RKO (cell line): ENCODE measurements around the gene NTM.
A peak's percentile ranks its signal among the peaks of the same experiment; 100 is the strongest.

Experiments used
- DNase-seq: peaks from one replicate; pipeline ENCODE4 v3.0.0-alpha.2; 2016; ENCODE audit warnings: low spot score

The NTM gene

DNA sequence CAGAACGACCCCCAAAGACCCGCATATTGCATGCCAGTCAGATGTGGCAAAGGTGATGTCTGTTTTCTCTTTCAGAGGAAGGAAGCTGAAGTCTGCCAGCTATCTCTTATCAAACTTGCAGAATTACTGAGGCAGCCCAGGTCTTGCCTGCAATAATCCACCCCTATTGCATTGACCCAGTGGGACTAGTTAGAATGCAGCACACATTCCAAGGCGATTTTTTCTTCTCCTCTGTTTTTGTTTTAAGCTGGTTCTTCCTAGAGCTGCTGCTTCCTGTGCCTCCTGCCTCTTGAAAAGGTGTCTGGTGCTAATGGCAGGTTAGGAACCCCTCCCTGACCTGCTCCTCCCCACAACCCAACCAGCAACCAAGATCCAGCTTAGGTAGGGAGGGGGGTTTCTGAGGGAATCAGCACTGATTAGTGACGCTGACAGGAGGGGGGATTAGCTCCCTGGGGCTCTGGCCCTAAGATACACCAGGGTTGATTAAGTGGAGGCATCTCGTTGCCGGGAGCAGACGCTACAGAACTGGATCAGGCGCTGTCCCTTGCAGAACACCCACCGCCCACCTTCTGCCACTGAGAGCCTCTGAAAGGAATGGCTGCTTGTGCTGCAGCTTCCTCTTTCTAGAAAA lies 2.8 kb downstream of the NTM start:
- DNase-seq, result no peak

DNA sequence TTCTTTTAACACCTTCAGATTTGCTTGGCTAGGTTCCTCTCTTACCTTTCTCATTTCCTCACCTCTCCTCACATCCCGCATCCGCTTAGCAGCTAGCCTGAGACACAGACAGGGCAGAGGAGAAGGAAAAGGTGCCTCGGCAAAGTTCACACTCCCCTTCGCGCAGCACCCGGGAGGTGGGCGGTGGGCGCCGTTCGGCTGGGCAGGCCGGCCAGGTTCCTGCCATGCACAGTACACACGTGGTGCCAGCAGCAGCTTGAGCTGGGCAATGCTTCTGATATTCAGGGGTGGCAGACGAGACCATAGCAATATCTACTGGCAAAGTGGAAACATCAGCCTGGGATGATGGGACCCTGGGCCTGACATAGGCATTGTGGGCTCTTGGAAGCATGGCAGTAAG lies 3.3 kb downstream of the NTM start:
- DNase-seq, result no peak

GRCh38 chr11:131375421-131375820 lies 5.0 kb downstream of the NTM start:
- no peak for DNase-seq

- no peak for DNase-seq
These were observed 5.5 kb downstream of the NTM start for GRCh38 chr11:131375915-131376314.

- DNase-seq, result no peak
These were observed 8.5 kb downstream of the NTM start for GRCh38 chr11:131378931-131379330.

DNA sequence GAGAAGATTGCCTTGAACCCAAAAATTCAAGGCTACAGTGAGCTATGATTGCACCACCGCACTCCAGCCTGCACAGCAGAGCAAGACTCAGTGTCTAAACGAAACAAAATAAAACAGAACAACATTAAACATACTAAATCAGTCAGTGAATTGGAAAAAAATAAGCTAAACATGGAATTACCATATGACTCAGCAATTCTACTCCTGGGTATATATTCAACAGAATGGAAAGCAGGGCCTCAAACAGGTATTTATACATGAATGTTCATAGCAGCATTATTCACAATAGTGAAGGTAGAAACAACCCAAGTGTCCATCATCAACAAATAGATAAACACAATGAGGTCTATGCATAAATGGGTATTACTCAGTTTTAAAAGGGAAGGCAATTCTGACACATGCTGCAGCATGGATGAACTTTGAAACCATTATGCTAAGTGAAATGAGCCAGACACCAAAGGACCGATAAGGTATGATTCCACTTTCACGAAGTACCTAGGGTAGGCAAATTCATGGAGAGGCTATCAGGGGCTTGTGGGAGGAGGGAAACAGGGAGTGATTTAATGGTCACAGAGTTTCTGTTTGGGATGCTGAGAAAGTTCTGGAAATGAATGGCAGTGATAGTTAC lies 15.5 kb downstream of the NTM start:
- DNase-seq, result no peak

GRCh38 chr11:131386408-131386807 lies 16.0 kb downstream of the NTM start:
- DNase-seq, result no peak

DNA sequence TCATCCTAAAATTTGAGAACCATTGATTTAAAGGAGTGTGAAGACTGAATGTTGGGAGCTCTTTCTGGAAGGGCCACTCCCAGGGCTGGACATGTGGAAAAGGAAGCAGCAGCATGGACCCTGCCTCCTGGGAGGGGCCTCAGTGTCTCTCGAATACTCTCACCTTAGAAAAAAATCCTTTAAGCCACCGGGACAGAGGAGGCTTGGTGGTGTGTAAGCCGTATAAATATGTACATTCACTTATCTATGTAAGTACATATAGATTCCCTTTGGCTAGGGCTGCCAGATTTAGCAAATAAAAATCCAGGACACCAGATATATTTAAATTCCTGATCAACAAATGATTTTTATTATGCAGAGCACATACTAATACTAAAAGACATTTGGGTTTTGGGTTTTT lies 17.6 kb downstream of the NTM start:
- DNase-seq, result no peak

DNA sequence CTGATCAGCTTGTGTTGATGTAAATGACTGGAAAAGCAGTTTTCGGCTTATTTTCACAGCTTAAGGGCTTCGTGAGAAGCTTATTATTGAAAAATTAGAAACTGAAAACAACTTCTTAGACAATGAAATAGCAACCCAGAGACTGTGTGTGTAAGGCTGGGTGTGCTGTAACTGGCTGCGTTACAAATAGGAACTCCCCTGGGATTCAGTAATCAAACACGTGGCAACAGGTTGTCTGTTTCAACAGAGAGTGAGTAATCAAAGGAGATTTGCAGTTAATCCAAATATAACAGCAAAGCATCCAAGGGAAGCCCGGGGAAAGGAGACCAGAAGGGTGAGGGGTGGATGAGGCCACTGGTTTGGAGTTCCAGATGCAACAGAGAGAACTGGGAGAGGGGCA lies 19.2 kb downstream of the NTM start:
- no peak for DNase-seq

DNA sequence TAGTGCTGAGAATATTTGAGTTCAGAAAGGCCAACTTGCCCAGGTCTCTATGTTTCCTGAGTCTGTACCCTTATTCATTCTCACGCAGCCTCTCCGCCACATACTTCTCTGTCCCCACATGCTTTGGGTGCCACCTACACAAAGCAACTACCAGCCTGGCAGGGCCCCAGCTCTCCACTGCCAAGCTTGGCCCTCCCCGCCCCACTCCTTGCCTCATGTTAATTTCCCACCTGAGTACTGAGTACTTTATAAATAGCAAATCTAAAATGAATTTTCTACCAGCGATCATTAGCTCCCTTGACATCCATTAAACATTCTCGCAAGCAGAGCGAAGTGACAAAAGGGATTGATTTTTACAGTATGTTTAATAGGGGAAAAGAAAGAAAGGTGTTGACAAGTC lies 20.8 kb downstream of the NTM start:
- no peak for DNase-seq

DNA sequence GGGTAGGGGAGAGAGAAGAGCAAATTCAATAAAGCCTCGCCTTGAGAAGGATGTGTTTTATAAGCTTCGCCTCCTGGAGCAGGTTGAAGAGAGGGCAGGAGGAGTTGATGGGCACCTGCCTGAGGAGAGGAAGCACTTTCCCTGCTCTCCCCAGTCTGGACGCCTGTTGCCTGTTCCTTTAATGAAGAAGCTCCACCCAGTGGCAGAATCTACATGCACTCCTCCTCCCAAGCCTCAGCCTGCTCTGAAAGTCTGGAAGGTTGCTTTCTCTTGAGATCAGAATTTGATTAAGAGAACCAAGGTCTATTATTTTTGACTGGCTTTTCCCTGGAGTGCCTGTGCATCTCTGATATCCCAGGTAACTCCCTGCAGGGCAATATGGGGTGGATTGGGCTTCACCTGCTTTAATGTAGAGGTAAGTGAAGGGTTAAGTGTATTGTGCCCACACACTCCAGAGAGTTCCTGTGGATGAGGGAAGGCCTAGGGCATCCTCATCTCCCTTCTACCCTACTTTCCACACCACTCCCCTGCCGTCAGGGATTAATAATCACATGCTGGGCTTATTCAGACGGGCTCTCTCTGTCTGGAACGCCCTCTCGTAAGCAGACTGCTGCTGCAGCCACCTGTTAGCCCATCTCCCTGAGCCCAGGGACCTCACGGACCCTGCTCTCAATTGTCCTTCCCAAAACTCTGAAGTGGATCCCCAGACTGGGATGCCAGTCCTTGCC lies 22.3 kb downstream of the NTM start:
- peak; percentile 21 for DNase-seq

DNA sequence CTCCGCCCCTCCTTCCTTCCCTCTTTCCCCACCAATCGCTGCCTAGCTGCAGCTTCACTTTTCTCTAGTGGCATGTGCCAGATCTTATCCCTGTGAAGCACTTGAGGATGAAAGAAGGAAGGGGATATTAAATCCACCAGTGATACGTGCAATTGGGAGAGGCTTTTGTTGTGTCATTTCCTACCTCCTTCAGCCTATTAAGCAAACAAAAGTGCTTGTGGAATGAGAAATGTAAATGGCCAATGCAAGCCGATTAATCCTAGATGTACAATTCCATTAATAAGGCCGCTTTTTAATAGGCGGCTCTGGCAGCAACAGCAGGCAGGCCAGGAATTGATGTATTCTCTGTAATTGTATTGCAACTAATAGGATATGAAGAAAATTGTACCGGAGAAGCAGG lies 23.3 kb downstream of the NTM start:
- no peak for DNase-seq

DNA sequence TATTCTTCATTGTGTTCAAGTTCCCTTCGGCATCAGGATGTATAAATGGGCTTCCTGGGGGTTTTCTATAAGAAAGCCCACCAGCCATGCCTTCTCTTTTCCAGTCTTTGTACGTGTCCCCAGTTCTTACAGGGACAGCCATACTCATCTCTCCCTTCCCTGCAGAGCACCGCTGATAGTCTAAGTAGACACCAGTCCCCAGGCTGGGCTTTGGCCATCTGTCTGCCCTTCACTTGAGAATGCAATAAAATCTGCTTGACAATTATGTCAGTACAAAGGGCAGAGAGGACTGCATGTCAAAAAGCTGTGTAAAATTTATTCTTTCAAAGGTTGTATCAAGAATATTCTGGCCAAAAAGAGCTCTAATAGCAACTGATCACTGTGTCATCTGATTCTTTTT lies 27.3 kb downstream of the NTM start:
- DNase-seq, result no peak

GRCh38 chr11:131402040-131402439 lies 31.6 kb downstream of the NTM start:
- no peak for DNase-seq

GRCh38 chr11:131404010-131404409 lies 33.6 kb downstream of the NTM start:
- no peak for DNase-seq

GRCh38 chr11:131408025-131408640 lies 37.7 kb downstream of the NTM start:
- peak; percentile 47 for DNase-seq

- DNase-seq, result no peak
These were observed 38.9 kb downstream of the NTM start for GRCh38 chr11:131409345-131409744.

DNA sequence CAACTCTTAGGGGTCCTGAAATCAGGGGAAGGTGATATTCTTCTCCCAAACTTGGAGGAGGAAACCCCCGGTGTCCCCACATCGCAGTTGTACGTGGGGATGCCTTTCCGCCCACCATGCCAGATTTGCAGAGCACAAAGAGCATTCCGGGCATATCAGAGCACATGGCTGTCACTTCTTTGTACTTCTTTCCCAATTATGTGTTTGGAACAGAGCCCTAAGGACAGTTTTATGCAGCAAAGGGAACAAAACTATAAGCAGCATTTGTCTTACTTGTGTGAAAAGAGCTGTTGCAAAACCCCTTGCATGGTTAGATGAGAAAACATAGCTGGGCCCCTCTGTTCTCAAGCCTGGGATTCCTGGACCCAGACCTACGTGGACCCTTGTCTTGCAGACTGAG lies 41.2 kb downstream of the NTM start:
- DNase-seq, result no peak

DNA sequence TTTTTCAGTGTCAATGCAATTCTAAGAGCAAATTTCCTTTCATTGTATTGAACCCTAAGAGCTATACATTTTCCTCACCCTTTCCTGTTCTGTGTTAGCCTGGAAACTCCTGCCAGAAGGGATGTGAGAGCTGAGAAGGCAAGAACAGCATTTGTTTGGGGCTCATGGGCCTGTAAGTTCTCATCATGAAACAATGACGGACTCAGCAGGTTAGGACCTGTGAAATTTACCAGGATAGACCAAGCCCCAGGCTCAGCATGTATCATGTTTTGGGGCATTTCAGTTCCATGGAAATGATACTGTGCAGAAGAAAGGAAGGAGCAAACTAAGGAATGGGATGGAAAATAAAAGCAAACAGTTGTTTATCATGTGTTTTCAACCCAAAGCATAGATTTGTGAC lies 41.6 kb downstream of the NTM start:
- no peak for DNase-seq

- DNase-seq, result no peak
These were observed 42.8 kb downstream of the NTM start for GRCh38 chr11:131413217-131413616.

DNA sequence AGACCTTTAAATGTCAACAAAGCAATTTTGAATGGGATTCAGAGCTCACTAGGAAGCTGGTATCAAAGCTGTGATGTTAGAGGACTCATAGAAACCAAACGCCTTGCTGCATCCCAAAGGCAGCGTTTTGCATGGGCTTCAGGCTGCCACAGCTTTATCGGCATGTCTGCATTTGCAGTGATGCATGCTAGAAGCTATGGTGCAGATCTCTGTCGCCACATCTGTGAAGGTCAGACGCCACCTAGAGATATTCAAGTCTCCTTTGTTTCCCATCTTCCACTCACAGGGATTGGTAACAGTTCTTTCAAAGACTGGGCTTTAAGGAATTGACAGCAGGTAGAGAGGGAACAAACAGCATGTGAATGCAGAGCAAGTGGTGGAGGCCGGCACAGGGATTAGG lies 47.8 kb downstream of the NTM start:
- no peak for DNase-seq

DNA sequence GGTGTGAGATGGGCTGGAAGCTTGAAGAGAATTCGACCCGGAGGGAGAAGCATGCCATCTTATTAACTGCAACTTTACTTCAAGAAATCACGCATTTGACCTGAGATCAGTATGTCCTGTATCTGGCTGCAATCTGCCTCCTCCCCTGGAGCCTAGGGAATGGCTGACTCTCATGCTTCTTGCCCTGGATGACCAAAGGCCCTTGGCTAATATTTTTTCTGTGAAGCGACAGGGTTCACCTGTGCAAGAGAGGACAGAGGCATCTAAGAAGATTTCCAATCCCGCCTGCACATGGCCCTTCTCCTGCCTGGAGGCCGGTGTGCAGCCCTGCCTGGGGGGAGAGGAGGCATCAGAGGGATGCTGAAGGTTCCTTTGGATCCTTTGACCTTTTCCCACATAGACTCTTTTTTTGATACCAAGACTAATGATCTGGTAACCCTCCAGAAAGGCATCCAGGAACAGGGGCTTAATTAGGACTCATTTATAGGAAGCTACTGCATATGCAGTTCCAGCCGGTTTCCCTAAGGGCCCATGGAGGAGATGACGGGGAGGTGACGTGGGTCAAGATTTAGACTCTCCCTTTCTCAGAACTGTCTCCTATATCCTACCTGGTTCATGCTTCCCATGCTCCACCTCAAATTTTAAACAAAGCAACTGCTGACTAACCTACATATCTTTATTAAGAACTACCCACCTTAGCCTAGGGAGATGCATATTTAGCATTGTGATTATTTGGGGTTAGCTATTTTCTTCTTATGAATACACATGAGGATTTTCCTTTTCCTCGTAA lies 50.8 kb downstream of the NTM start:
- DNase-seq, result no peak
